ENCODE data around the gene NACC2. TPM values are rescaled to one million over a fixed set of nuclear protein-coding genes. Genes with fewer than 3 reads are reported as not detected.
A peak's percentile ranks its signal among the peaks of the same experiment; 100 is the strongest.

Gene NACC2
- total and polyA plus RNA-seq, 8 donors: 4.1 to 69.2 (median 10.0) TPM

GRCh38 chr9:136050266-136050700, 44.8 kb downstream of the NACC2 start:
- DNase-seq: peak in 1 of 2 donors; percentile 26
- peaks cover 17 to 51% (median 49%) of the 10 kb centered on the region in 4 donors for H3K36me3 ChIP-seq
- intact Hi-C loops (cut with DNase I; ENCODE audit: low total_unique reads): no loop called here

GRCh38 chr9:136049491-136050265, 45.4 kb downstream of the NACC2 start:
- Histone ChIP-seq H3K9me3 (no peaks in the 10 kb centered on the region), H3K27ac (no peak overlapping the region), H3K4me3 (no peak overlapping the region), H3K27me3 (no peaks in the 10 kb centered on the region), H3K36me3 (peaks cover 23 to 57% (median 55%) of the 10 kb centered on the region in 4 donors), H3K4me1 (peaks cover 47 to 99% (median 69%) of the 10 kb centered on the region in 4 donors)
- no peak for TF ChIP-seq CTCF (IDR thresholded peaks at IDR 0.05)
- TF ChIP-seq EP300 (IDR thresholded peaks at IDR 0.05): no peak
- no peak for TF ChIP-seq POLR2A (IDR thresholded peaks at IDR 0.05)
- peak in 1 of 2 donors; percentile 4 for DNase-seq
- 95 to 97% (median 96%) methylated on average over 39 to 65 of the region's 65 CpGs for WGBS, 5 donors
- intact Hi-C loops (cut with DNase I; ENCODE audit: low total_unique reads): no loop called here

More at GRCh38 chr9:136050266-136050700, 44.8 kb downstream of the NACC2 start:
- Histone ChIP-seq H3K9me3 (no peaks in the 10 kb centered on the region), H3K4me3 (peak overlapping the region; percentile 44 to 68 (median 54)), H3K4me1 (peaks cover 53 to 99% (median 72%) of the 10 kb centered on the region in 4 donors), H3K27me3 (no peaks in the 10 kb centered on the region), H3K27ac (peak overlapping the region in 1 of 5 donors; percentile 90)
- WGBS, 5 donors: 76 to 89% (median 83%) methylated on average over 22 to 36 of the region's 36 CpGs
- TF ChIP-seq EP300 (IDR thresholded peaks at IDR 0.05) (no peak), CTCF (IDR thresholded peaks at IDR 0.05) (no peak), POLR2A (IDR thresholded peaks at IDR 0.05) (no peak), POLR2AphosphoS5 (IDR thresholded peaks at IDR 0.05) (no peak)

- DNase-seq: peak in 1 of 2 donors; percentile 5
- no peak overlapping the region for H3K4me3 ChIP-seq
- TF ChIP-seq EP300 (IDR thresholded peaks at IDR 0.05) (no peak), POLR2AphosphoS5 (IDR thresholded peaks at IDR 0.05) (no peak), CTCF (IDR thresholded peaks at IDR 0.05) (no peak), POLR2A (IDR thresholded peaks at IDR 0.05) (no peak)
- no peaks in the 10 kb centered on the region for H3K9me3 ChIP-seq
- H3K4me1 ChIP-seq: peaks cover 38 to 99% (median 60%) of the 10 kb centered on the region in 4 donors
- peaks cover 23 to 66% (median 58%) of the 10 kb centered on the region in 4 donors for H3K36me3 ChIP-seq
- intact Hi-C loops (cut with DNase I; ENCODE audit: low total_unique reads): no loop called here
- no peaks in the 10 kb centered on the region for H3K27me3 ChIP-seq
- no peak overlapping the region for H3K27ac ChIP-seq
- WGBS, 5 donors: 83 to 91% (median 86%) methylated on average over 21 to 30 of the region's 30 CpGs
These were observed 46.3 kb downstream of the NACC2 start for GRCh38 chr9:136048560-136049411.
